K562 (cell line): Measurements from ENCODE around the gene PASD1. TPM values are rescaled to one million over a fixed set of nuclear protein-coding genes. Genes with fewer than 3 reads are reported as not detected.

ENCODE experiments used
- ATAC-seq: fragments of 200-7000 bp; cut with Tn5 transposase; 3 replicates; pipeline ENCODE4 v1.9.1; 2020; ENCODE audit warnings: moderate library complexity
- BruUV-seq: library from RNA; stranded (reverse); fragments of 400-500 nt; replicated peaks from 2 replicates; lab custom pipeline; 2021; lab: Mats Ljungman, UMichigan
- CTCF ChIA-PET: fragments of 300-600 bp; formaldehyde crosslinking; extraction: SDS; loops from one replicate; lab custom pipeline; 2021; ENCODE audit warnings: low intra/inter-chr PET ratio; lab: Yijun Ruan, JAX
- POLR2A ChIA-PET: fragments of 300-600, 350-650 bp; sonication (Branson Sonifier 250); formaldehyde crosslinking; extraction: SDS; loops from one replicate; lab custom pipeline; 2021; ENCODE audit warnings: antibody characterized with exemption, inconsistent platforms; lab: Yijun Ruan, JAX
- DNase-seq, 4 experiments: peaks; one replicate each; pipeline versions ENCODE4 v3.0.0 to v3.0.0-alpha.2; 2011 to 2018; ENCODE audit warnings: low spot score in 3 of 4, mixed read lengths in 3 of 4; ENCODE audit errors: extremely low read depth in 1 of 4
- FAIRE-seq: peaks from 2 replicates; lab custom pipeline; 2011; peaks lifted over from hg19 to GRCh38; lab: Jason Lieb, UNC
- H2AFZ ChIP-seq: 2 replicates; pipeline ENCODE4 v1.6.0; 2011; ENCODE audit warnings: low read depth, low read length, control low read depth, inconsistent platforms
- H3K27ac ChIP-seq: fragments of 200-600 bp; 3 replicates; pipeline ENCODE4 v1.8.0; 2011; ENCODE audit warnings: low read depth, mild to moderate bottlenecking, control low read depth, inconsistent platforms, low read length, moderate library complexity, mixed read lengths; ENCODE audit errors: extremely low read depth
- H3K27me3 ChIP-seq, 2 experiments: fragments of 300-600 bp in 1 of 2; 2 replicates in 1 of 2; 3 replicates in 1 of 2; pipeline versions ENCODE4 v1.6.0 to v1.8.0; 2011; ENCODE audit warnings: inconsistent platforms in 2 of 2, low read length in 2 of 2, mild to moderate bottlenecking in 1 of 2, mixed read lengths in 1 of 2, moderate library complexity in 1 of 2; ENCODE audit not compliant: control insufficient read depth in 2 of 2, insufficient read depth in 2 of 2
- H3K36me3 ChIP-seq: fragments of 300-600 bp; 3 replicates; pipeline ENCODE4 v1.8.0; 2011; ENCODE audit warnings: mild to moderate bottlenecking, low read length, inconsistent platforms; ENCODE audit not compliant: control insufficient read depth, insufficient read depth
- H3K4me1 ChIP-seq, 2 experiments: fragments of 200-600 bp in 1 of 2; replicated peaks in 1 of 2; 2 replicates in 1 of 2; 3 replicates in 1 of 2; pipeline versions ENCODE4 v1.5.1 to v1.8.0; 2011; ENCODE audit warnings: inconsistent platforms in 2 of 2, low read length in 2 of 2, mild to moderate bottlenecking in 1 of 2, mixed read lengths in 1 of 2, moderate library complexity in 1 of 2; ENCODE audit not compliant: control insufficient read depth in 2 of 2, insufficient read depth in 2 of 2
- H3K4me2 ChIP-seq: 2 replicates; pipeline ENCODE4 v1.6.1; 2011; ENCODE audit warnings: low read length, control low read depth, inconsistent platforms, mixed read lengths; ENCODE audit not compliant: insufficient read depth
- H3K4me3 ChIP-seq: fragments of 200-600 bp; sonication (generic), shearing (Covaris generic); 2 replicates; pipeline ENCODE4 v1.5.1; 2016; ENCODE audit warnings: control low read depth, inconsistent platforms
- H3K79me2 ChIP-seq: fragments of 200-600 bp; 3 replicates; pipeline ENCODE4 v1.8.0; 2011; ENCODE audit warnings: low read length, inconsistent platforms; ENCODE audit not compliant: control insufficient read depth, insufficient read depth
- H3K9ac ChIP-seq, 2 experiments: 2 replicates each; pipeline versions ENCODE4 v1.6.0 to v1.6.1; 2011; ENCODE audit warnings: low read depth in 2 of 2, low read length in 2 of 2, control low read depth in 1 of 2, inconsistent platforms in 1 of 2, mild to moderate bottlenecking in 1 of 2, mixed read lengths in 1 of 2; ENCODE audit not compliant: insufficient read depth in 1 of 2
- H3K9me1 ChIP-seq: one replicate; pipeline ENCODE4 v1.6.0; 2011; ENCODE audit warnings: inconsistent platforms, mild to moderate bottlenecking, low read length, moderate library complexity; ENCODE audit not compliant: control insufficient read depth, insufficient read depth
- H3K9me3 ChIP-seq: replicated peaks from 2 replicates; pipeline ENCODE4 v1.5.1; 2011; ENCODE audit warnings: low read depth, low read length, inconsistent platforms; ENCODE audit not compliant: control insufficient read depth, insufficient read depth
- H4K20me1 ChIP-seq: replicated peaks from 2 replicates; pipeline ENCODE4 v1.6.1; 2011; ENCODE audit warnings: low read length, inconsistent platforms, mixed read lengths; ENCODE audit not compliant: control insufficient read depth, insufficient read depth
- HCFC1 ChIP-seq: IDR thresholded peaks from 2 replicates; pipeline ENCODE4 v1.6.1; 2012; ENCODE audit warnings: low read depth, low read length, improper control_type of control experiment
- HNRNPL ChIP-seq: fragments of 200-400 bp; formaldehyde crosslinking; IDR thresholded peaks from 2 replicates; pipeline ENCODE4 v1.6.1; 2017; ENCODE audit warnings: low read depth, mild to moderate bottlenecking, low read length
- KLF10 ChIP-seq: fragments of 250-450 bp; sonication (Bioruptor Pico); IDR thresholded peaks from 2 replicates; pipeline ENCODE4 v1.6.1; 2021; ENCODE audit warnings: matching md5 sums
- TEAD2 ChIP-seq: fragments of 450-650 bp; IDR thresholded peaks from 2 replicates; pipeline ENCODE4 v1.6.1; 2016; ENCODE audit warnings: missing genetic modification characterization, control low read depth, missing compliant biosample characterization
- ZBTB1 ChIP-seq: sonication (generic); formaldehyde crosslinking; IDR thresholded peaks from 2 replicates; pipeline ENCODE4 v1.8.1; 2023; ENCODE audit warnings: missing genetic modification reagents, low read depth, mild to moderate bottlenecking, borderline replicate concordance
- ZNF212 ChIP-seq: fragments of 450-650 bp; formaldehyde crosslinking; IDR thresholded peaks from 2 replicates; pipeline ENCODE4 v1.4.0; 2020; ENCODE audit warnings: mild to moderate bottlenecking
- ZNF274 ChIP-seq: IDR thresholded peaks from 2 replicates; pipeline ENCODE4 v1.6.1; 2011; ENCODE audit warnings: low read depth, mild to moderate bottlenecking, low read length, moderate library complexity, borderline replicate concordance
- ZNF395 ChIP-seq: fragments of 200-800 bp; sonication (Bioruptor generic); IDR thresholded peaks from 2 replicates; pipeline ENCODE4 v1.6.1; 2017; ENCODE audit warnings: missing genetic modification characterization, missing compliant biosample characterization
- WGBS: fragments of 100-300 bp; shearing (Covaris generic); methylation state at CpG from one replicate; pipeline ENCODE4 v1.1.6; 2016; ENCODE audit warnings: low coverage, mixed read lengths; ENCODE audit not compliant: insufficient coverage; ENCODE audit errors: missing lambda C conversion rate; 5-methylcytosine and 5-hydroxymethylcytosine counted together
- in situ Hi-C: fragments of 300-500 bp; cut with MboI; formaldehyde crosslinking; loops from 4 replicates; pipeline ENCODE4 v1.15.0; 2018; ENCODE audit warnings: inconsistent platforms, mixed read lengths
- intact Hi-C: fragments of 100-400 bp; cut with micrococcal nuclease; formaldehyde crosslinking; loops from 2 replicates; pipeline ENCODE4 v1.14.2; 2022
- polyA plus RNA-seq, 8 experiments: library from polyadenylated mRNA; depleted of rRNA in 4 of 8; stranded (reverse) in 5 of 8; unstranded in 3 of 8; fragments of >200 nt; fragmentation: Nextera tagmentation in 2 of 8; fragmentation: Illumina TruSeq in 1 of 8; extraction: Ambion mirVana in 2 of 8; extraction: Trizol in 1 of 8; gene quantifications; 2 replicates each; pipeline versions ENCODE4 v1.2.1 to v1.2.3, GENCODE V29; 2011 to 2014; ENCODE audit warnings: inconsistent platforms in 1 of 8, missing spikeins in 1 of 8
- total RNA-seq, 7 experiments: library from RNA; depleted of rRNA in 6 of 7; stranded (reverse); fragments of >200 nt in 6 of 7; fragmentation: Illumina TruSeq in 2 of 7; extraction: Trizol in 2 of 7; gene quantifications; 2 replicates each; pipeline versions ENCODE4 v1.2.1 to v1.2.3, GENCODE V29; 2011 to 2021; ENCODE audit warnings: low replicate concordance in 1 of 7
- TF ChIP-seq, protein P1 (sequence below): sonication (generic); formaldehyde crosslinking; IDR thresholded peaks from 2 replicates; pipeline ENCODE4 v1.5.0; 2020; ENCODE audit warnings: missing genetic modification reagents
- TF ChIP-seq, protein P2 (sequence below): fragments of 250-450 bp; sonication (Bioruptor Pico); IDR thresholded peaks from 2 replicates; pipeline ENCODE4 v1.6.1; 2021; ENCODE audit warnings: mild to moderate bottlenecking

PASD1 gene
- total and polyA plus RNA-seq, 9 of the 15 experiments (the other 6 are each of a cell fraction or from before 2014, with no cell fraction given), result 1.7 to 12.8 (median 9.6) TPM

DNA sequence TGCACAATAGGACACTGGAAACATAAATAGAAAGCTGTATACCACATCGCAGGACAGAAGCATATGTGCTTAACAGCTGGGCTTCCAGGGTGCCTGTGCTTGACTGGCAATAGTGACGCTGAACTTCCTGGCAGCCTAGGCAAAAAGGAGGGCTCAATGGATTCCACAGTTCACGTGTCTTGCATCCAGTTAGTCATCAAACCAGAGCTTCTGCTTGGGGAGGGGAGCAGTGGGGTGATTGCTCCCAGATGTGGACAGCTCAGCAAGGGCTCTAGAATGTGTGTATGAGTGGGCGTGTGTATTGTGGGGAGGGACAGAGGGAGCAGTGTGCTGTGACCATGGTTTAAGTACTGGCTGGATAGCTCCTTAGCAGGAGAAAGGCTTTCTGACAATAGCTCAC is 134.0 kb downstream of the PASD1 start (continued):
- no peak for TF ChIP-seq ZBTB1
- TF ChIP-seq HNRNPL, result no peak
- TF ChIP-seq, protein P1, sequence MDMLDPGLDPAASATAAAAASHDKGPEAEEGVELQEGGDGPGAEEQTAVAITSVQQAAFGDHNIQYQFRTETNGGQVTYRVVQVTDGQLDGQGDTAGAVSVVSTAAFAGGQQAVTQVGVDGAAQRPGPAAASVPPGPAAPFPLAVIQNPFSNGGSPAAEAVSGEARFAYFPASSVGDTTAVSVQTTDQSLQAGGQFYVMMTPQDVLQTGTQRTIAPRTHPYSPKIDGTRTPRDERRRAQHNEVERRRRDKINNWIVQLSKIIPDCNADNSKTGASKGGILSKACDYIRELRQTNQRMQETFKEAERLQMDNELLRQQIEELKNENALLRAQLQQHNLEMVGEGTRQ, result no peak
- TF ChIP-seq KLF10 (CRISPR knock-in tag), result no peak
- TF ChIP-seq TEAD2 (tag), result no peak
- TF ChIP-seq, protein P2, sequence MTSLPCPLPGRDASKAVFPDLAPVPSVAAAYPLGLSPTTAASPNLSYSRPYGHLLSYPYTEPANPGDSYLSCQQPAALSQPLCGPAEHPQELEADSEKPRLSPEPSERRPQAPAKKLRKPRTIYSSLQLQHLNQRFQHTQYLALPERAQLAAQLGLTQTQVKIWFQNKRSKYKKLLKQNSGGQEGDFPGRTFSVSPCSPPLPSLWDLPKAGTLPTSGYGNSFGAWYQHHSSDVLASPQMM, result no peak
- no peak for TF ChIP-seq ZNF395 (CRISPR knock-in tag)

DNA sequence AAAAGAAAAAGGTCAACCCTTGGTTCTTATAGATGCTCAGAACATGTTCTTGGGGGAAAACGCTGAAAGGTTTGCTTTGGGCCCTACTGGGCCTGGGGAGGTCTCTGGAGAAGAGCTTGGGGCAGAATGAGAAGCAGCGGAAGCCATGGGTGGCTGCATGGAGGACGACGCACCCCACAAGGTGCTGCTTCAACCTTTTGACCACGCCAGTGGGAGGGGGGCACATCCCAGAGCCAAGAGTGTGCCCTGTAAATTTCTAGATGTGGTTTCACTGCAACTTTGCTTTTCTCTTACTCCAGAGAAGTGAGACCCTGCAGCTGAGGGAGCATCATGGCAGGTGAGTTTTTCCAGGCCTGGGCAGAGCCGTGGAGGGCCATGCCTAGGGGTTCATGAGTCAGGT is 135.0 kb downstream of the PASD1 start:
- WGBS, result 7% methylated on average over 6 of the region's 6 CpGs
- CTCF ChIA-PET, result no interaction called here
- H3K4me2 ChIP-seq, result no peak overlapping the region
- H4K20me1 ChIP-seq, result no peaks in the 10 kb centered on the region
- in situ Hi-C loops (loop anchor here (25.0 kb wide), 1 partner anchor 936 kb away; no protein-coding TSS in a partner anchor), intact Hi-C loops (no loop called here)
- no peak for ATAC-seq
- H2AFZ ChIP-seq, result no peak overlapping the region
- no peak for DNase-seq
- H3K9me3 ChIP-seq, result no peaks in the 10 kb centered on the region
- no peak overlapping the region for H3K27ac ChIP-seq
- H3K9ac ChIP-seq, result no peak overlapping the region
- POLR2A ChIA-PET, result no interaction called here
- no TSS peak for BruUV-seq
- H3K27me3 ChIP-seq, result peaks cover 3 to 60% of the 10 kb centered on the region in 2 experiments; a peak in 3 of 5 replicates
- H3K4me3 ChIP-seq, result no peak overlapping the region
- no peaks in the 10 kb centered on the region; a peak in 1 of 5 replicates for H3K4me1 ChIP-seq
- no peak for FAIRE-seq
- no peaks in the 10 kb centered on the region for H3K9me1 ChIP-seq
- H3K79me2 ChIP-seq, result no peaks in the 10 kb centered on the region
- H3K36me3 ChIP-seq, result no peaks in the 10 kb centered on the region
- TF ChIP-seq ZNF274 (no peak), HCFC1 (no peak), ZNF212 (CRISPR knock-in tag) (no peak)
